ENCODE results near the gene TUSC1. TPM values are rescaled to one million over a fixed set of nuclear protein-coding genes. Genes with fewer than 3 reads are reported as not detected.

Gene TUSC1
- total RNA-seq, 1 experiment from 2014 or later = 5.1 TPM

DNA sequence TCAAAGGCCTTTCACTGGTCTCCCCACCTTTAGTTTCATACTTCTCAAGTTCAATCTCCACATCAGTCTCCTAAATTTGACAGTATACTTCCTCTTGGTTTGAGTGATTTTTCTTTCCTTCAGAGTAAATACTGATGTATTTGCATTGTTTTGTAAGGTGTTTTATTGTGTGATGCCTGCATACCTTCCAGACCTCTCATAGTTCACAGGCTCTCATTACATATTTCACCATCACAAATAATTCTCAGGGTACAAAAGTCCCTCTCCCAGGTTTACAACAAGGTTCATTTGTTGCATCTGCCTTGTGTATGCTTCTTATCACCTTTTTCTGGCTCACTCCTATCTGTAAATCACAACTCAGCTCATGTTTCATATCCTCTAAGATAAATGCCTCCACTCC lies 22.2 kb upstream of the TUSC1 start:
- TF ChIP-seq, protein P1, sequence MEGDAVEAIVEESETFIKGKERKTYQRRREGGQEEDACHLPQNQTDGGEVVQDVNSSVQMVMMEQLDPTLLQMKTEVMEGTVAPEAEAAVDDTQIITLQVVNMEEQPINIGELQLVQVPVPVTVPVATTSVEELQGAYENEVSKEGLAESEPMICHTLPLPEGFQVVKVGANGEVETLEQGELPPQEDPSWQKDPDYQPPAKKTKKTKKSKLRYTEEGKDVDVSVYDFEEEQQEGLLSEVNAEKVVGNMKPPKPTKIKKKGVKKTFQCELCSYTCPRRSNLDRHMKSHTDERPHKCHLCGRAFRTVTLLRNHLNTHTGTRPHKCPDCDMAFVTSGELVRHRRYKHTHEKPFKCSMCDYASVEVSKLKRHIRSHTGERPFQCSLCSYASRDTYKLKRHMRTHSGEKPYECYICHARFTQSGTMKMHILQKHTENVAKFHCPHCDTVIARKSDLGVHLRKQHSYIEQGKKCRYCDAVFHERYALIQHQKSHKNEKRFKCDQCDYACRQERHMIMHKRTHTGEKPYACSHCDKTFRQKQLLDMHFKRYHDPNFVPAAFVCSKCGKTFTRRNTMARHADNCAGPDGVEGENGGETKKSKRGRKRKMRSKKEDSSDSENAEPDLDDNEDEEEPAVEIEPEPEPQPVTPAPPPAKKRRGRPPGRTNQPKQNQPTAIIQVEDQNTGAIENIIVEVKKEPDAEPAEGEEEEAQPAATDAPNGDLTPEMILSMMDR (IDR thresholded peaks at IDR 0.05; ENCODE audit: unreplicated experiment) = no peak
- BruUV-seq (replicated peaks) = no TSS peak
- Mint-ChIP-seq H3K9me3 (ENCODE audit: low read depth, unreplicated experiment) (no peaks in the 10 kb centered on the region), H3K4me1 (ENCODE audit: low read depth, unreplicated experiment) (no peaks in the 10 kb centered on the region), H3K4me3 (ENCODE audit: low read depth, unreplicated experiment) (no peak overlapping the region), H3K27me3 (ENCODE audit: unreplicated experiment) (no peaks in the 10 kb centered on the region), H3K27ac (ENCODE audit: unreplicated experiment) (no peak overlapping the region), H3K36me3 (ENCODE audit: insufficient read depth, unreplicated experiment) (no peaks in the 10 kb centered on the region)
- intact Hi-C loops (cut with micrococcal nuclease; ENCODE audit: unreplicated experiment) = no loop called here
- CTCF ChIA-PET = no interaction called here
- DNase-seq = peak; percentile 2

DNA sequence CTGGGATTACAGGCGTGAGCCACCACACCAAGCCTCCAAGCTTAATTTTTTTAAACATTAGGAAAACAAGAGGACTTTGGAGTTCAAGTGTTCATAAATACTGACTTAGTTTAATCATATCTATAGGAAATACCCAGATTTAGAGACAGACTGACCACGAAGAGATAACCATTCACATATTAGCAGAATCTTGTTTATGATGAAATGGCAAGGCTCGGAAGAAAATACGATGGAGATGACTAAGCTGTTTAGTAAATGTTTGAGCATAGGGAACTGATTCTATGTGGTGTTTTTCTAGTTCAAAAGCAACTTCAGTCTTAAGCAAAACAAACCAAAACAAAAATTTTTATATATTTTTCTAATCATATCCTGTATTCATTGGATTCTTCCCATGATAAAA lies 13.5 kb upstream of the TUSC1 start:
- no TSS peak for BruUV-seq (replicated peaks)
- Mint-ChIP-seq H3K27me3 (ENCODE audit: unreplicated experiment) (no peaks in the 10 kb centered on the region), H3K4me3 (ENCODE audit: low read depth, unreplicated experiment) (no peak overlapping the region), H3K4me1 (ENCODE audit: low read depth, unreplicated experiment) (no peaks in the 10 kb centered on the region), H3K27ac (ENCODE audit: unreplicated experiment) (no peak overlapping the region), H3K9me3 (ENCODE audit: low read depth, unreplicated experiment) (peaks cover 2% of the 10 kb centered on the region), H3K36me3 (ENCODE audit: insufficient read depth, unreplicated experiment) (no peaks in the 10 kb centered on the region)
- TF ChIP-seq, protein P1 (IDR thresholded peaks at IDR 0.05; ENCODE audit: unreplicated experiment) = no peak
- CTCF ChIA-PET = no interaction called here
- DNase-seq = no peak
- intact Hi-C loops (cut with micrococcal nuclease; ENCODE audit: unreplicated experiment) = no loop called here

DNA sequence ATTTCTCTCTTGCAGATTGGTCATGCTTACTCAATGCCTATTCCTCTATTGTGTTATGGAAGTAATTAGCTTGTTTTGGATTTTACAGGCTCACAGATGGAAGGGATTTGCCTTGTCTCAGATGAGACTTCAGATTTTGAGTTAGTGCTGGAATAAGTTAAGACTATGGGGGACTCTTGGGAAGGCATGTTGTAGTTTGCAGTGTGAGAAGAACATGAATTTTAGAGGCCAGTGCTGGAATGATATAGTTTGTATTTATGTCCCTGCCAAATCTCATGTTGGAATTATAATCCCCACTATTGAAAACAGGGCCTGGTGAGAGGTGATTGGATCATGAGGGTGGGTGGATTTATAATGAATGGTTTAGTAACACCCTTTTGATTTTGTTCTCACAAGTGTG lies 6.1 kb upstream of the TUSC1 start:
- no peaks in the 10 kb centered on the region for H3K4me1 Mint-ChIP-seq (ENCODE audit: low read depth, unreplicated experiment)
- no peaks in the 10 kb centered on the region for H3K27me3 Mint-ChIP-seq (ENCODE audit: unreplicated experiment)
- no peak overlapping the region for H3K27ac Mint-ChIP-seq (ENCODE audit: unreplicated experiment)
- TF ChIP-seq, protein P1 (IDR thresholded peaks at IDR 0.05; ENCODE audit: unreplicated experiment) = no peak
- H3K4me3 Mint-ChIP-seq (ENCODE audit: low read depth, unreplicated experiment) = no peak overlapping the region
- H3K9me3 Mint-ChIP-seq (ENCODE audit: low read depth, unreplicated experiment) = peaks cover 6% of the 10 kb centered on the region
- no peaks in the 10 kb centered on the region for H3K36me3 Mint-ChIP-seq (ENCODE audit: insufficient read depth, unreplicated experiment)
- no TSS peak for BruUV-seq (replicated peaks)
- intact Hi-C loops (cut with micrococcal nuclease; ENCODE audit: unreplicated experiment) = no loop called here
- CTCF ChIA-PET = no interaction called here
- DNase-seq = no peak

DNA sequence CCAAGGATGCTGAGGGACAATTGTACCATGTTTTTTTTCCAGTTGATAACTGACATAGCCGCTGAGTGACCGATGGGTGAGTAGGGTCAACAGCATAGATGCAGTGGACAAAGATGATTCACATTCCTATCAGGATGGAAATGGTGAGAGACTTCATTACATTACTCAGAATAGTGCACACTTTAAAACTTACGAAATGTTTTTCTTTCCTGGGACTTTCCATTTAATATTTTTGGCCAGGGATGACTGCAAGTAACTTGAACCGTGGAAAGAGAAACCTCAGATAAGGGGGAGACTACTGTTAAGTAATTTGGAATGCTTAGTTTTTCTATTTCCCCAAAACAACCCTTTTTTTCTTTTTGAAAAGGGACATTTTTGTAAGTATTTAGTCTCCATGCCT lies 3.0 kb upstream of the TUSC1 start:
- no peak for DNase-seq
- CTCF ChIA-PET = no interaction called here

More for the DNA sequence above, 3.0 kb upstream of the TUSC1 start:
- no TSS peak for BruUV-seq (replicated peaks)
- no peaks in the 10 kb centered on the region for H3K27me3 Mint-ChIP-seq (ENCODE audit: unreplicated experiment)
- H3K4me1 Mint-ChIP-seq (ENCODE audit: low read depth, unreplicated experiment) = no peaks in the 10 kb centered on the region
- peaks cover 7% of the 10 kb centered on the region for H3K36me3 Mint-ChIP-seq (ENCODE audit: insufficient read depth, unreplicated experiment)
- no peak overlapping the region for H3K27ac Mint-ChIP-seq (ENCODE audit: unreplicated experiment)
- no peak overlapping the region for H3K4me3 Mint-ChIP-seq (ENCODE audit: low read depth, unreplicated experiment)
- peaks cover 6% of the 10 kb centered on the region for H3K9me3 Mint-ChIP-seq (ENCODE audit: low read depth, unreplicated experiment)
- TF ChIP-seq, protein P1 (IDR thresholded peaks at IDR 0.05; ENCODE audit: unreplicated experiment) = no peak
- intact Hi-C loops (cut with micrococcal nuclease; ENCODE audit: unreplicated experiment) = no loop called here

Data from Calu3 (cell line).